WTC11 (cell line): Measurements from ENCODE around the gene NIN. TPM values are rescaled to one million over a fixed set of nuclear protein-coding genes. Genes with fewer than 3 reads are reported as not detected.

ENCODE experiments used
- ATAC-seq: fragments of 200-7000 bp; cut with Tn5 transposase; 2 replicates; pipeline ENCODE4 v1.10.0; 2021; ENCODE audit warnings: mild to moderate bottlenecking, moderate library complexity
- CTCF ChIA-PET: fragments of 300-600 bp; sonication (Branson Sonifier 250); formaldehyde crosslinking; loops from one replicate; lab custom pipeline; 2021; ENCODE audit warnings: antibody characterized with exemption; lab: Charles Lee
- POLR2A ChIA-PET: fragments of 350-600 bp; sonication (Branson Sonifier 250); formaldehyde crosslinking; loops from one replicate; lab custom pipeline; 2021; ENCODE audit warnings: antibody characterized with exemption; lab: Charles Lee
- DNase-seq: peaks from one replicate; pipeline ENCODE4 v3.0.0; 2021; ENCODE audit warnings: low spot score
- H3K27ac Mint-ChIP-seq: 2 replicates; pipeline ENCODE4 v1.8.0; 2021; ENCODE audit warnings: mixed read lengths
- H3K27me3 Mint-ChIP-seq: 2 replicates; pipeline ENCODE4 v1.8.0; 2021; ENCODE audit warnings: low read depth, mild to moderate bottlenecking, moderate library complexity, mixed read lengths
- H3K36me3 Mint-ChIP-seq: 2 replicates; pipeline ENCODE4 v1.8.0; 2021; ENCODE audit warnings: mixed read lengths
- H3K4me1 Mint-ChIP-seq: 2 replicates; pipeline ENCODE4 v1.8.0; 2022; ENCODE audit warnings: mixed read lengths
- H3K4me3 Mint-ChIP-seq: 2 replicates; pipeline ENCODE4 v1.8.0; 2021; ENCODE audit warnings: mild to moderate bottlenecking, moderate library complexity, mixed read lengths
- H3K9me3 Mint-ChIP-seq: 2 replicates; pipeline ENCODE4 v1.8.0; 2021; ENCODE audit warnings: mixed read lengths
- CTCF ChIP-seq: fragments of 200-600 bp; IDR thresholded peaks from 2 replicates; pipeline ENCODE4 v1.8.0; 2022; ENCODE audit warnings: antibody characterized with exemption
- FOXP4 ChIP-seq: sonication (generic); formaldehyde crosslinking; IDR thresholded peaks from 2 replicates; pipeline ENCODE4 v1.8.0; 2022; ENCODE audit warnings: mild to moderate bottlenecking, missing genetic modification reagents
- IRF1 ChIP-seq: sonication (generic); formaldehyde crosslinking; IDR thresholded peaks from 2 replicates; pipeline ENCODE4 v1.8.0; 2023; ENCODE audit warnings: missing genetic modification reagents
- IRF2 ChIP-seq: sonication (generic); formaldehyde crosslinking; IDR thresholded peaks from 2 replicates; pipeline ENCODE4 v1.8.0; 2022; ENCODE audit warnings: low read depth, missing genetic modification reagents, borderline replicate concordance
- NFE2L1 ChIP-seq: sonication (generic); formaldehyde crosslinking; IDR thresholded peaks from 2 replicates; pipeline ENCODE4 v1.8.1; 2023; ENCODE audit warnings: missing genetic modification reagents
- NR2C2 ChIP-seq: sonication (generic); formaldehyde crosslinking; IDR thresholded peaks from 2 replicates; pipeline ENCODE4 v1.8.0; 2022; ENCODE audit warnings: mild to moderate bottlenecking, missing genetic modification reagents
- PRRX2 ChIP-seq: fragments of 250-450 bp; sonication (Bioruptor Pico); IDR thresholded peaks from 2 replicates; pipeline ENCODE4 v1.8.0; 2021; ENCODE audit warnings: mild to moderate bottlenecking
- RELA ChIP-seq: sonication (generic); formaldehyde crosslinking; IDR thresholded peaks from 2 replicates; pipeline ENCODE4 v1.8.1; 2022; ENCODE audit warnings: missing genetic modification reagents, mild to moderate bottlenecking, borderline replicate concordance
- TCF7 ChIP-seq: sonication (generic); formaldehyde crosslinking; IDR thresholded peaks from 2 replicates; pipeline ENCODE4 v1.8.0; 2022; ENCODE audit warnings: mild to moderate bottlenecking, low read depth, missing genetic modification reagents, moderate library complexity
- TEAD1 ChIP-seq: sonication (generic); formaldehyde crosslinking; IDR thresholded peaks from 2 replicates; pipeline ENCODE4 v1.8.0; 2022; ENCODE audit warnings: mild to moderate bottlenecking, missing genetic modification reagents
- ZBTB21 ChIP-seq: sonication (generic); formaldehyde crosslinking; IDR thresholded peaks from 2 replicates; pipeline ENCODE4 v1.8.1; 2023; ENCODE audit warnings: mild to moderate bottlenecking, missing genetic modification reagents, borderline replicate concordance
- ZNF121 ChIP-seq: sonication (generic); formaldehyde crosslinking; IDR thresholded peaks from 2 replicates; pipeline ENCODE4 v1.8.0; 2023; ENCODE audit warnings: missing genetic modification reagents
- ZNF138 ChIP-seq: sonication (generic); formaldehyde crosslinking; conservative IDR thresholded peaks from 2 replicates; pipeline ENCODE4 v1.8.1; 2022; ENCODE audit warnings: mild to moderate bottlenecking, moderate library complexity, missing genetic modification reagents
- ZNF219 ChIP-seq: sonication (generic); formaldehyde crosslinking; IDR thresholded peaks from 2 replicates; pipeline ENCODE4 v1.8.0; 2023; ENCODE audit warnings: missing genetic modification reagents, mild to moderate bottlenecking, borderline replicate concordance
- total RNA-seq: library from RNA; stranded (reverse); gene quantifications from 3 replicates; pipeline ENCODE4 v1.2.3, GENCODE V29; 2021
- TF ChIP-seq, protein P1 (sequence below): sonication (generic); formaldehyde crosslinking; IDR thresholded peaks from 2 replicates; pipeline ENCODE4 v1.8.0; 2022; ENCODE audit warnings: mild to moderate bottlenecking, missing genetic modification reagents
- TF ChIP-seq, protein P2 (sequence below): fragments of 250-450 bp; sonication (Bioruptor Pico); IDR thresholded peaks from 2 replicates; pipeline ENCODE4 v1.8.0; 2021; ENCODE audit warnings: mild to moderate bottlenecking
- TF ChIP-seq, protein P3 (sequence below): sonication (generic); formaldehyde crosslinking; conservative IDR thresholded peaks from 2 replicates; pipeline ENCODE4 v1.8.1; 2022; ENCODE audit warnings: mild to moderate bottlenecking, missing genetic modification reagents

Gene NIN
- total RNA-seq, 1 experiment from 2014 or later = 23.8 TPM

GRCh38 chr14:50784683-50785456 is 46.1 kb downstream of the NIN start (continued):
- no peak for TF ChIP-seq NFE2L1 (CRISPR knock-in tag)

GRCh38 chr14:50783563-50783962 is 47.4 kb downstream of the NIN start:
- no peaks in the 10 kb centered on the region for H3K36me3 Mint-ChIP-seq
- POLR2A ChIA-PET = no interaction called here
- CTCF ChIA-PET = no interaction called here
- no peaks in the 10 kb centered on the region for H3K27me3 Mint-ChIP-seq
- ATAC-seq (no peak), DNase-seq (no peak)
- H3K4me3 Mint-ChIP-seq = no peak overlapping the region
- H3K4me1 Mint-ChIP-seq = peaks cover 53% of the 10 kb centered on the region
- H3K27ac Mint-ChIP-seq = no peak overlapping the region
- H3K9me3 Mint-ChIP-seq = no peaks in the 10 kb centered on the region
- TF ChIP-seq, protein P1, sequence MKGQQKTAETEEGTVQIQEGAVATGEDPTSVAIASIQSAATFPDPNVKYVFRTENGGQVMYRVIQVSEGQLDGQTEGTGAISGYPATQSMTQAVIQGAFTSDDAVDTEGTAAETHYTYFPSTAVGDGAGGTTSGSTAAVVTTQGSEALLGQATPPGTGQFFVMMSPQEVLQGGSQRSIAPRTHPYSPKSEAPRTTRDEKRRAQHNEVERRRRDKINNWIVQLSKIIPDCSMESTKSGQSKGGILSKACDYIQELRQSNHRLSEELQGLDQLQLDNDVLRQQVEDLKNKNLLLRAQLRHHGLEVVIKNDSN (CRISPR knock-in tag) = no peak
- TF ChIP-seq, protein P2, sequence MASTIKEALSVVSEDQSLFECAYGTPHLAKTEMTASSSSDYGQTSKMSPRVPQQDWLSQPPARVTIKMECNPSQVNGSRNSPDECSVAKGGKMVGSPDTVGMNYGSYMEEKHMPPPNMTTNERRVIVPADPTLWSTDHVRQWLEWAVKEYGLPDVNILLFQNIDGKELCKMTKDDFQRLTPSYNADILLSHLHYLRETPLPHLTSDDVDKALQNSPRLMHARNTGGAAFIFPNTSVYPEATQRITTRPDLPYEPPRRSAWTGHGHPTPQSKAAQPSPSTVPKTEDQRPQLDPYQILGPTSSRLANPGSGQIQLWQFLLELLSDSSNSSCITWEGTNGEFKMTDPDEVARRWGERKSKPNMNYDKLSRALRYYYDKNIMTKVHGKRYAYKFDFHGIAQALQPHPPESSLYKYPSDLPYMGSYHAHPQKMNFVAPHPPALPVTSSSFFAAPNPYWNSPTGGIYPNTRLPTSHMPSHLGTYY (CRISPR knock-in tag) = no peak
- TF ChIP-seq RELA (CRISPR knock-in tag) = no peak
- no peak for TF ChIP-seq ZNF138 (CRISPR knock-in tag)
- no peak for TF ChIP-seq TCF7

- Mint-ChIP-seq H3K4me1 (peaks cover 31% of the 10 kb centered on the region), H3K27ac (peak overlapping the region; percentile 47; the same call in 1 of the 2 replicates), H3K9me3 (no peaks in the 10 kb centered on the region), H3K27me3 (no peaks in the 10 kb centered on the region), H3K36me3 (peaks cover 3% of the 10 kb centered on the region; the same call in 1 of the 2 replicates), H3K4me3 (no peak overlapping the region)
- CTCF ChIA-PET = interaction anchor here (0.9 kb wide), 1 partner anchor 80 kb away, joined by 4 read pairs; no protein-coding TSS in a partner anchor
- DNase-seq (no peak), ATAC-seq (no peak)
- TF ChIP-seq ZBTB21 (CRISPR knock-in tag) = no peak
- TF ChIP-seq, protein P3, sequence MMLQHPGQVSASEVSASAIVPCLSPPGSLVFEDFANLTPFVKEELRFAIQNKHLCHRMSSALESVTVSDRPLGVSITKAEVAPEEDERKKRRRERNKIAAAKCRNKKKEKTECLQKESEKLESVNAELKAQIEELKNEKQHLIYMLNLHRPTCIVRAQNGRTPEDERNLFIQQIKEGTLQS (CRISPR knock-in tag) = no peak
- no peak for TF ChIP-seq CTCF
- no peak for TF ChIP-seq ZNF121 (CRISPR knock-in tag)
- no peak for TF ChIP-seq IRF2 (CRISPR knock-in tag)
- POLR2A ChIA-PET = no interaction called here
Observed at GRCh38 chr14:50780393-50780792, 50.6 kb downstream of the NIN start.

- peaks cover 3% of the 10 kb centered on the region; the same call in 1 of the 2 replicates for H3K36me3 Mint-ChIP-seq
- peak overlapping the region; percentile 88 for H3K27ac Mint-ChIP-seq
- POLR2A ChIA-PET = no interaction called here
- H3K27me3 Mint-ChIP-seq = no peaks in the 10 kb centered on the region
- ATAC-seq (no peak), DNase-seq (no peak)
- no peaks in the 10 kb centered on the region for H3K9me3 Mint-ChIP-seq
- no peak overlapping the region for H3K4me3 Mint-ChIP-seq
- TF ChIP-seq PRRX2 (no peak), TEAD1 (no peak), IRF1 (CRISPR knock-in tag) (no peak), ZNF219 (CRISPR knock-in tag) (no peak), FOXP4 (CRISPR knock-in tag) (no peak), NR2C2 (CRISPR knock-in tag) (no peak)
- TF ChIP-seq, all 79 proteins: peak for 0
- peaks cover 24% of the 10 kb centered on the region for H3K4me1 Mint-ChIP-seq
- CTCF ChIA-PET = interaction anchor here (0.6 to 4.7 kb wide), 19 partner anchors 8 to 438 kb away, joined by 3 to 56 read pairs (median 4); partner anchors contain the start of genes ATL1 and TRIM9
Observed at GRCh38 chr14:50778721-50779483, 52.1 kb downstream of the NIN start.
